ENCODE data around the gene KYNU. TPM values are rescaled to one million over a fixed set of nuclear protein-coding genes. Genes with fewer than 3 reads are reported as not detected.

Gene KYNU
- total RNA-seq, 1 experiment from 2014 or later: 143 TPM

DNA sequence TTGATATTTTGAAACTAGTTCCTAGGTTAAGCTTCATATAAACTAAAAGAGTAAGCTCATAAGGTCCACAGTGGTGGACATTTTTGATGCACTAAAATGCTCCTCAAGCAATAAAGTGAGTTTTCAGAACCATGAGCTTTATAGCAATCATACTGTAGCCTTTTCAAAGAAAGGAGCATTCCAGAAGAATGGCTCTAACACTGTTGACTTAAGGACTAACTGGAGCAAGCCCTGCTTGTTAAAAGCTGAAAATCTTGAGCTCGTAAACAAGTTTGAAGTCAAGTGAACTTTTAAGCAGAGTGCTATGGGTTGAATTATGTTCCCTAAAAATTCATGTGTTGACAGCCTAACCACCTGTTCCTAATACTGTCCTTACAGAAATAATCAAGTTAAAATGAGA, 38.0 kb downstream of the KYNU start:
- TF ChIP-seq, protein P1, sequence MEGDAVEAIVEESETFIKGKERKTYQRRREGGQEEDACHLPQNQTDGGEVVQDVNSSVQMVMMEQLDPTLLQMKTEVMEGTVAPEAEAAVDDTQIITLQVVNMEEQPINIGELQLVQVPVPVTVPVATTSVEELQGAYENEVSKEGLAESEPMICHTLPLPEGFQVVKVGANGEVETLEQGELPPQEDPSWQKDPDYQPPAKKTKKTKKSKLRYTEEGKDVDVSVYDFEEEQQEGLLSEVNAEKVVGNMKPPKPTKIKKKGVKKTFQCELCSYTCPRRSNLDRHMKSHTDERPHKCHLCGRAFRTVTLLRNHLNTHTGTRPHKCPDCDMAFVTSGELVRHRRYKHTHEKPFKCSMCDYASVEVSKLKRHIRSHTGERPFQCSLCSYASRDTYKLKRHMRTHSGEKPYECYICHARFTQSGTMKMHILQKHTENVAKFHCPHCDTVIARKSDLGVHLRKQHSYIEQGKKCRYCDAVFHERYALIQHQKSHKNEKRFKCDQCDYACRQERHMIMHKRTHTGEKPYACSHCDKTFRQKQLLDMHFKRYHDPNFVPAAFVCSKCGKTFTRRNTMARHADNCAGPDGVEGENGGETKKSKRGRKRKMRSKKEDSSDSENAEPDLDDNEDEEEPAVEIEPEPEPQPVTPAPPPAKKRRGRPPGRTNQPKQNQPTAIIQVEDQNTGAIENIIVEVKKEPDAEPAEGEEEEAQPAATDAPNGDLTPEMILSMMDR (IDR thresholded peaks at IDR 0.05; ENCODE audit: unreplicated experiment): no peak
- DNase-seq (ENCODE audit: unreplicated experiment): no peak
- Mint-ChIP-seq H3K36me3 (ENCODE audit: insufficient read depth, unreplicated experiment) (peaks cover 92% of the 10 kb centered on the region), H3K27ac (ENCODE audit: low read depth, unreplicated experiment) (no peak overlapping the region), H3K9me3 (ENCODE audit: unreplicated experiment) (no peaks in the 10 kb centered on the region), H3K4me1 (ENCODE audit: insufficient read depth, unreplicated experiment) (peaks cover 13% of the 10 kb centered on the region), H3K27me3 (ENCODE audit: insufficient read depth, unreplicated experiment) (no peaks in the 10 kb centered on the region), H3K4me3 (ENCODE audit: unreplicated experiment) (no peak overlapping the region)
- BruUV-seq (replicated peaks): no TSS peak
- POLR2A ChIA-PET: interaction anchor here (1.0 to 1.4 kb wide), 3 partner anchors 9 to 29 kb away, joined by 3 to 7 read pairs (median 6); no protein-coding TSS in a partner anchor
- CTCF ChIA-PET: interaction anchor here (0.5 to 0.6 kb wide), 3 partner anchors 9 to 51 kb away, joined by 3 read pairs; no protein-coding TSS in a partner anchor
- intact Hi-C loops (cut with micrococcal nuclease): no loop called here

DNA sequence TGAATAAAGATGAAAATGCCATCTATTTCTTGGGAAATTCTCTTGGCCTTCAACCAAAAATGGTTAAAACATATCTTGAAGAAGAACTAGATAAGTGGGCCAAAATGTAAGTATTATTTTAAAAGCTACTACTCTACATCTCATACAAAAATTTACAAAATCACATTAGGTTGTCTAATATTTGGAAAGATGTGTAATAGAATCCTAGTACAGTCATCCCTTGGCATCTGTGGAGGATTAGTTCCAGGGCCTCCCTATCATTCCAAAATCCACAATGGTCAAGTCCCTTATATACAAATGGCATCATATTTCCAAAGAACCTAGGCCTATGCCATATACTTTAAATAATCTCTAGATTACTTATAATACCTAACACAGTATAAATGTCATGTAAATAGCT, 41.2 kb downstream of the KYNU start:
- ChIA-PET CTCF (interaction anchor here (0.6 to 0.8 kb wide), 2 partner anchors 22 to 1519 kb away, joined by 3 read pairs; no protein-coding TSS in a partner anchor), POLR2A (no interaction called here)
- Mint-ChIP-seq H3K4me3 (ENCODE audit: unreplicated experiment) (no peak overlapping the region), H3K9me3 (ENCODE audit: unreplicated experiment) (no peaks in the 10 kb centered on the region), H3K27ac (ENCODE audit: low read depth, unreplicated experiment) (no peak overlapping the region), H3K27me3 (ENCODE audit: insufficient read depth, unreplicated experiment) (no peaks in the 10 kb centered on the region), H3K4me1 (ENCODE audit: insufficient read depth, unreplicated experiment) (peaks cover 16% of the 10 kb centered on the region), H3K36me3 (ENCODE audit: insufficient read depth, unreplicated experiment) (peaks cover 93% of the 10 kb centered on the region)
- intact Hi-C loops (cut with micrococcal nuclease): no loop called here
- no peak for DNase-seq (ENCODE audit: unreplicated experiment)
- TF ChIP-seq, protein P1 (IDR thresholded peaks at IDR 0.05; ENCODE audit: unreplicated experiment): no peak
- no TSS peak for BruUV-seq (replicated peaks)

DNA sequence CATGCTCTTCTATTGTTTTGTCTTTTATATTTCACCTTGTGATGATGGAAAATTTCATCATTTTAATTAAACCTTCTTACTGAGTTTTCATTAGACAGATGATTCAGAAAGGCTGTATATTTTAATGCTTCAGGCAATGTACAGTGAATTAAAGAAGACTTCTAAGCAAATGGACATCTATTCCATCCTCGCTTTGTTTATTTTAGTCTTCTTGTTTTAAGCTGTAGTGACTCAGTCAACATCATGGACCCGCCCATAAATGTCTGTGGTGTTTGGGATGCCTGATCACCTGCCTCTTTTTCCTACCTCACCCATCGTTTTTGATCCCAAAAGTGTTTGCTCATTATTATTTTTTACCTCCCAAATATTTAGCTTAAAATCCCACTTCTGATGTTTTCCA, 43.1 kb downstream of the KYNU start:
- BruUV-seq (replicated peaks): no TSS peak
- ChIA-PET POLR2A (interaction anchor here (0.9 to 1.0 kb wide), 2 partner anchors 28 to 39 kb away, joined by 3 to 4 read pairs; no protein-coding TSS in a partner anchor), CTCF (no interaction called here)
- intact Hi-C loops (cut with micrococcal nuclease): no loop called here
- Mint-ChIP-seq H3K27ac (ENCODE audit: low read depth, unreplicated experiment) (no peak overlapping the region), H3K36me3 (ENCODE audit: insufficient read depth, unreplicated experiment) (peaks cover 93% of the 10 kb centered on the region), H3K9me3 (ENCODE audit: unreplicated experiment) (no peaks in the 10 kb centered on the region), H3K27me3 (ENCODE audit: insufficient read depth, unreplicated experiment) (no peaks in the 10 kb centered on the region), H3K4me3 (ENCODE audit: unreplicated experiment) (no peak overlapping the region), H3K4me1 (ENCODE audit: insufficient read depth, unreplicated experiment) (peaks cover 11% of the 10 kb centered on the region)
- TF ChIP-seq, protein P1 (IDR thresholded peaks at IDR 0.05; ENCODE audit: unreplicated experiment): no peak
- no peak for DNase-seq (ENCODE audit: unreplicated experiment)

DNA sequence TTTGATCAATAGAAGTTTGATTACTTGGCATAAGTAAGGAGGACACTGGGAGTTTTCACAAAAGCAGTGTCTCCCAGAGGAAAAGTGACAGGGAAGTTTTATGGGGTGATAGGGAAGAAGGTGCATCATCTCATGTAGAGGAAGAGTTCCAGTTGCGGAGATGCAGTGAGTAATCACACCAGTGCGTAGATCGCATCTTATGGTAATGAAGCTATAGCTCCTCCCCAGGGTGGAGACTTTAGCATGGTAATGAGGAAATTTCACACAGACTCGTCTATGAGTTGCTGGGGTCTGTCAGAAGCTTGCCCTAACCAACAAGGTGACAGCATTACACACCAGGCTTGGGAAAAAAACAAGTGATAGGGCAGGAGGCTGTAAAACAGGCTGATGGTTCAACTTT, 49.0 kb downstream of the KYNU start:
- Mint-ChIP-seq H3K36me3 (ENCODE audit: insufficient read depth, unreplicated experiment) (peaks cover 57% of the 10 kb centered on the region), H3K9me3 (ENCODE audit: unreplicated experiment) (no peaks in the 10 kb centered on the region), H3K4me3 (ENCODE audit: unreplicated experiment) (no peak overlapping the region), H3K4me1 (ENCODE audit: insufficient read depth, unreplicated experiment) (peaks cover 5% of the 10 kb centered on the region), H3K27ac (ENCODE audit: low read depth, unreplicated experiment) (no peak overlapping the region), H3K27me3 (ENCODE audit: insufficient read depth, unreplicated experiment) (no peaks in the 10 kb centered on the region)
- no TSS peak for BruUV-seq (replicated peaks)
- no peak for DNase-seq (ENCODE audit: unreplicated experiment)
- TF ChIP-seq, protein P1 (IDR thresholded peaks at IDR 0.05; ENCODE audit: unreplicated experiment): no peak
- POLR2A ChIA-PET: no interaction called here
- CTCF ChIA-PET: no interaction called here
- intact Hi-C loops (cut with micrococcal nuclease): no loop called here
